ENCODE data around the gene BAX.
"Not testable (repeated sequence)": the region's sequence is repeated elsewhere in the genome, so short reads cannot be mapped to it uniquely, and the experiment has no call there.

BAX gene

DNA sequence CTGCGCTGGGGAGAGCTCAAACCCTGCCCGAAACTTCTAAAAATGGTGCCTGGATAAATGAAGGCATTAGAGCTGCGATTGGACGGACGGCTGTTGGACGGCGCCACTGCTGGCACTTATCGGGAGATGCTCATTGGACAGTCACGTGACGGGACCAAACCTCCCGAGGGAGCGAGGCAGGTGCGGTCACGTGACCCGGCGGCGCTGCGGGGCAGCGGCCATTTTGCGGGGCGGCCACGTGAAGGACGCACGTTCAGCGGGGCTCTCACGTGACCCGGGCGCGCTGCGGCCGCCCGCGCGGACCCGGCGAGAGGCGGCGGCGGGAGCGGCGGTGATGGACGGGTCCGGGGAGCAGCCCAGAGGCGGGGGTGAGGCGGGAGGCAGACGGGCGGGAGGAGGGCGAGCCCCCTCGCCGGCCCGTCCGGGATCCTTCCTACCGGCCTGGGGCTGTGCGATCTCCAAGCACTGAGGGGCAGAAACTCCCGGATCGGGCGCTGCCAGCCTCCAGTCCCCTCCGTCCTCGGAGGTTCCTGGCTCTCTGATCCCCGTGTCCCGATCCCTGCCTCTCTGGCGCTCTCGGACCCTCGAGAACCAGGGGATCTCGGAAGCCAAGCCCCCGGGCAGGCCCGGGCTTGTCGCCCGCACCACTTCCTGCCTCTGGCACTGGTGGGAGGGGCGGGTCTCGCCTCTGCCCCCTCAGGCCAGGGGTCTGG lies at the start of gene BAX:
TSS of gene BAX (plus strand) at position 281 of the 713 bp plus-strand sequence. CDS start at position 335, 54 bp downstream.
- Histone ChIP-seq H3K36me3 (peaks cover 26 to 41% (median 33%) of the 10 kb centered on the region in 11 experiments; a peak in 21 of 22 replicates), H3K9me3 (replicated peaks in 1 of 11) (peaks cover 0 to 1% (median 0%) of the 10 kb centered on the region in 11 experiments; a peak in 8 of 22 replicates), H3K9ac (peak within 1 kb of the TSS; percentile 94 to 100 (median 98)), H4K20me1 (peaks cover 0 to 10% (median 0%) of the 10 kb centered on the region in 11 experiments; a peak in 6 of 22 replicates), H3K4me2 (peak within 1 kb of the TSS; percentile 85 to 100 (median 98)), H3K27me3 (no peaks in the 10 kb centered on the region), H3K4me3 (peak within 1 kb of the TSS; percentile 80 to 99 (median 92)), H3K4me1 (peaks cover 52 to 90% (median 73%) of the 10 kb centered on the region in 10 experiments), H3K27ac (peak within 1 kb of the TSS; percentile 96 to 100 (median 98))
- TF ChIP-seq Cebpa-rat (IDR thresholded peaks at IDR 0.05): no peak

DNA sequence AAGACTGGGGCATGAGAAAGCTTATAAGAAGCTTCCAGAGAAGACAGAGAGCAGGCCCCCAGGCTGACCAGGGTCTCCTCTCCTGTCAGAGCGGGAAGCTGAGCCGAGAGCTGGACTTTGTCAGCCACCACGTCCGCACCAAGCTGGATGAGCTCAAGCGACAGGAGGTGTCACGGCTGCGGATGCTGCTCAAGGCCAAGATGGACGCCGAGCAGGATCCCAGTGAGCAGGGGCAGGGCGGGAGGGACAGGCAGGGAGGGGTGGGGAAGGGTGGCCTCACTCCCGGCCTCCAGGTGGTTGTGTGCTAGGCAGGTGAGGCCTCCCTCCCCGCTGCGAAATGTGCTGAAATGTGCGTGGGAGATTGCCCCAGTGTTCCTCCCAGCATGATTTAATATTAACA lies 49.0 kb upstream of the BAX start:
- peaks cover 58 to 88% (median 76%) of the 10 kb centered on the region in 11 experiments for H3K36me3 ChIP-seq
- no peak overlapping the region for H3K9ac ChIP-seq
- peaks cover 25 to 37% (median 29%) of the 10 kb centered on the region in 10 experiments for H3K4me1 ChIP-seq
- H3K27ac ChIP-seq: no peak overlapping the region
- TF ChIP-seq Cebpa-rat (IDR thresholded peaks at IDR 0.05): no peak
- H3K4me3 ChIP-seq: no peak overlapping the region
- H3K4me2 ChIP-seq: no peak overlapping the region
- H4K20me1 ChIP-seq: peaks cover 0 to 17% (median 0%) of the 10 kb centered on the region in 11 experiments; a peak in 4 of 22 replicates
- H3K9me3 ChIP-seq (replicated peaks in 1 of 11): no peaks in the 10 kb centered on the region
- no peaks in the 10 kb centered on the region for H3K27me3 ChIP-seq

DNA sequence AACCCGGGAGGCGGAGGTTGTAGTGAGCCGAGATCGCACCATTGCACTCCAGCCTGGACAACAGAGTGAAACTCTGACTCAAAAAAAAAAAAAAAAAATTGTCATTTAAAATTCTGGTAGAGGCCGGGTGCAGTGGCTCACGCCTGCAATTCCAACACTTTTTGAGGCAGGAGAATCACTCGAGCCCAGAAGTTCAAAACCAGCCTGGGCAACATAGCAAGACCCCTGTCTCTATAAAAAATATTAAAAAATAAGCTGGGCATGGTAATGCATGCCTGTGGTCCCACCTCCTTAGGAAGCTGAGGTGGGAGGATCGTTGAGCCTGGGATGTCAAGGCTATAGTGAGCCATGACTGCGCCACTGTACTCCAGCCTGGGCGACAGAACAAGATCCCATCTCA lies 48.4 kb upstream of the BAX start:
- TF ChIP-seq Cebpa-rat (IDR thresholded peaks at IDR 0.05): no peak
- Histone ChIP-seq H3K4me2 (no peak overlapping the region), H3K27ac (no peak overlapping the region), H3K36me3 (peaks cover 64 to 94% (median 83%) of the 10 kb centered on the region in 11 experiments), H3K4me1 (peaks cover 18 to 30% (median 24%) of the 10 kb centered on the region in 10 experiments), H3K27me3 (no peaks in the 10 kb centered on the region), H3K9me3 (replicated peaks in 1 of 11) (no peaks in the 10 kb centered on the region), H3K9ac (0 out of 22 replicates have a peak overlapping the region, but pooled peaks of 1 of the 11 experiments have one; percentile 18), H3K4me3 (no peak overlapping the region), H4K20me1 (peaks cover 0 to 17% (median 0%) of the 10 kb centered on the region in 11 experiments; a peak in 4 of 22 replicates)

DNA sequence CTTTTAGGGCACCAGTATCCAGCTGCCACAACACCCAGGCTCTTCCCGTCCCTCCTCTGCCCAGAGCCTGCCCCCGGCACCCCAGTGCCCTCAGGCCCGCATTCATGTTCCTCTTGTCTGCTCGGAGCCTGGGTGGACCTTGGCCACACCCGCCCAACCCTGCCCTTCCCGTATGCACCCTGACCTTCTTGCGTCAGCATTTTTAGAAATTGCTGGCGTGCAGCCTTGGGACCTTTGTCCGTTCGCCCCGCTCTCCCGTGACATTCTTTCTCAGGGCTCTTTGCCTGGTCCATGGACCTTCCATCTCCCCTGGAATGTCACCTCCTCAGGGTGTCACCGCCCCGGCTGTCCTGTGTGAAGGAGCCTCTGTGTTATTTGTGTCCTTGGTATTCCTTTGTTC lies 47.0 kb upstream of the BAX start:
- peaks cover 77 to 94% (median 85%) of the 10 kb centered on the region in 11 experiments for H3K36me3 ChIP-seq
- H3K4me3 ChIP-seq: no peak overlapping the region
- no peaks in the 10 kb centered on the region for H3K27me3 ChIP-seq
- no peak overlapping the region for H3K9ac ChIP-seq
- no peak overlapping the region for H3K27ac ChIP-seq
- no peaks in the 10 kb centered on the region for H3K9me3 ChIP-seq (replicated peaks in 1 of 11)
- H4K20me1 ChIP-seq: peaks cover 0 to 12% (median 0%) of the 10 kb centered on the region in 11 experiments; a peak in 3 of 22 replicates
- no peak for TF ChIP-seq Cebpa-rat (IDR thresholded peaks at IDR 0.05)
- peaks cover 5 to 18% (median 14%) of the 10 kb centered on the region in 10 experiments for H3K4me1 ChIP-seq
- 0 out of 22 replicates have a peak overlapping the region, but pooled peaks of 1 of the 11 experiments have one; percentile 24 for H3K4me2 ChIP-seq

DNA sequence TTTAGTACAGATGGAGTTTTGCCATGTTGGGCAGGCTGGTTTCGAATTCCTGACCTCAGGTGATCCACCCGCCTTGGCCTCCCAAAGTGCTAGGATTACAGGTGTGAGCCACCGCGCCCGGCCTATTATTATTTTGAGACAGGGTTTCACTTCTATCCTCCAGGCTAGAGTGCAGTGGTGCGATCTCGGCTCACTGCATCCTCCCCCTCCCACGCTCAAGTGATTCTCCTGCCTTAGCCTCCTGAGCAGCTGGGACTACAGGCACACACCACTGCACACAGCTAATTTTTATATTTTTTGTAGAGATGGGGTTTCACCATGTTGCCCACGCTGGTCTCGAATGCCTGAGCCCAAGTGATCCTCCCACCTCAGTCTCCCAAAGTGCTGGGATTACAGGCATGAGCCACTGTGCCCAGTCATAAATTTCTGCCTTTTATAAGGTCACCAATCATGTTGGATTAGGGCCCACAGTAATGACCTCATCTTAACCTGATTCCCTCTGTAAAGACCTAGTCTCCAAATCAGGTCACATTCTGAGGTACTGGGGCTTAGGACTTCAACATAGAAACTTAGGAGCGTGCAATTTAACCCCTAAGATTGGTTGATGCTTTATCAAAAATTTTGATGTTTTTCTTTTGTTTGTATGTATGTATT lies 45.1 kb upstream of the BAX start:
- Histone ChIP-seq H4K20me1 (peaks cover 0 to 12% (median 0%) of the 10 kb centered on the region in 11 experiments; a peak in 3 of 22 replicates), H3K4me2 (peak overlapping the region in 7 of 11 experiments; percentile 9 to 47 (median 31); a peak in 9 of 22 replicates), H3K27ac (peak overlapping the region in 3 of 11 experiments; percentile 5 to 38 (median 5); a peak in 4 of 22 replicates), H3K36me3 (peaks cover 89 to 100% (median 96%) of the 10 kb centered on the region in 11 experiments), H3K4me1 (peaks cover 5 to 18% (median 11%) of the 10 kb centered on the region in 10 experiments; a peak in 17 of 20 replicates), H3K9ac (peak overlapping the region in 1 of 11 experiments; percentile 32; a peak in 2 of 22 replicates)
- not testable (repeated sequence) for H3K27me3 ChIP-seq; H3K9me3 ChIP-seq (replicated peaks in 1 of 11); H3K4me3 ChIP-seq

DNA sequence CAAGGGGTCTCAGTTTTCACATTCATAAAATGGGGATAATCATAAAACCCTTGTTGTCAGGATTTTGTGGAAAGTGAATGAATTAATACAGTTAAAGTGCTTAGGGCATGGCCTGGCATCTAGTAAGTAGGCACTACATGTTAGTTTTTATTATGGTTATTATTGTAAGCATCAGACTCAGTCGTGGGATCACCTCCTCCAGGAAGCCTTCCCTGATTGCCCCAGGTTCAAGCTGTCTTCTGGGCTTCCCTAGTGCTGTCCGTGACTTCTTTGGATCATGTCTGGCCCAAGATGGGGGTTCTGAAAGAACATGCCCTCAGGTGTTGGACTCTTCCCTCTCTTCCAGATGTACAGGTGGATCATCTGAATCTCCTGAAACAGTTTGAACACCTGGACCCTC lies 43.9 kb upstream of the BAX start:
- Histone ChIP-seq H3K36me3 (peaks cover 90 to 100% (median 96%) of the 10 kb centered on the region in 11 experiments), H4K20me1 (peaks cover 0 to 4% (median 0%) of the 10 kb centered on the region in 11 experiments; a peak in 3 of 22 replicates), H3K9ac (no peak overlapping the region), H3K4me3 (no peak overlapping the region), H3K4me2 (no peak overlapping the region), H3K27me3 (no peaks in the 10 kb centered on the region), H3K27ac (no peak overlapping the region), H3K4me1 (peaks cover 5 to 18% (median 11%) of the 10 kb centered on the region in 10 experiments; a peak in 17 of 20 replicates), H3K9me3 (replicated peaks in 1 of 11) (no peaks in the 10 kb centered on the region)
- TF ChIP-seq Cebpa-rat (IDR thresholded peaks at IDR 0.05): no peak

DNA sequence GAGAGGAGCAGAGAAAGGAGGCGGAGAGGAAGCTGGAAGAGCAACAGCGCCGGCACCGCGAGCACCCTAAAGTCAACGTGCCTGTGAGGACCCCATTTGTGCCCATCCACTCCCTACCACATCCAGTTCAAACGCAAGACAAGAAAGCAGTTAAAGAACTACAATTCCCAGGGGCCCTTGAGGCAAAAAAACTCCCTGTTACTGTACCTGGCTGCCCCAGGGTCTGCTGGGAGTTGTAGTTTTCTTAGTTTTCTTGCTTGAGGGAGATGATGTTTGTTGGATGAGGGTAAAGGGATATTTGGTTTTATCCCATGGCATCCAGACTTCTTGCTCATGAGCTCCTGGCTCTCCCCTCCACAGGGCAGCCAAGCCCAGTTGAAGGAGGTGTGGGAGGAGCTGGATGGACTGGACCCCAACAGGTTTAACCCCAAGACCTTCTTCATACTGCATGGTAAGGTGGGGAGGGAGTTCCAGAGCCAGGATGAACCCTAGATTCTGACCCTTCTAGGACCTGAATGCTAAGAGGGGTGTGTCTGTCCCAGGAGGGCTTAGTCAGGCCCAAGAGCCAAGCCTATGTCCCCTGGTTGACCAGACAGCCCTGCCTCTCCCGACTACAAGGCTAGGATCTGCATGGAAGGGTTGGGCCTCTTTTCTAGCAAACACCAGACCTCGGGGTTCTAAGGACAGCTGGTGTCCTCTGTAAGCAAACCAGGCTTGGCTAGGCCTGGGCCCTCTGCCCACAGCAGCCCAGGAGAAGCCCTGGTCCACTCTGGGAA lies 41.4 kb upstream of the BAX start:
- H3K36me3 ChIP-seq: peaks cover 82 to 100% (median 96%) of the 10 kb centered on the region in 11 experiments
- TF ChIP-seq Cebpa-rat (IDR thresholded peaks at IDR 0.05): no peak
- H3K4me3 ChIP-seq: no peak overlapping the region
- peaks cover 0 to 5% (median 0%) of the 10 kb centered on the region in 11 experiments; a peak in 2 of 22 replicates for H4K20me1 ChIP-seq
- H3K4me1 ChIP-seq: peaks cover 0 to 29% (median 22%) of the 10 kb centered on the region in 10 experiments; a peak in 17 of 20 replicates
- H3K27ac ChIP-seq: no peak overlapping the region
- H3K4me2 ChIP-seq: no peak overlapping the region
- no peaks in the 10 kb centered on the region for H3K27me3 ChIP-seq
- H3K9me3 ChIP-seq (replicated peaks in 1 of 11): no peaks in the 10 kb centered on the region
- no peak overlapping the region for H3K9ac ChIP-seq

DNA sequence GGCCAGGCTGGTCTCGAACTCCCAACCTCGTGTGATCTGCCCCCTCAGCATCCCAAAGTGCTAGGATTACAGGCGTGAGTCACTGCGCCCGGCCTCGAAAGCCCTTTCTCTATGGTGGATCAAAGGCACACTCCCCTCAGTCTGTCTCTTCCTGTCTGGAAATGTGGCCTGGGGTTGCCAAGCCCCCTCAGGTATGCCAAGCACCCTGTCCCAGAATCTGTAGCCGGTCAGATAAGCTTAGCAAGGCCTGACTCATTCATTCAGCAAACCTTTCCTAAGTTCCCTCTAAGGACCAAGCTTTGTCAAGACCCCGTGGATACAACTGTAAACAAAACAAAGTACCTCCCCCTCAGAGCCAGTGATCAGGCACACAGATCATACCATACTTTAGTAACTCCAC lies 40.5 kb upstream of the BAX start:
- no peaks in the 10 kb centered on the region for H3K9me3 ChIP-seq (replicated peaks in 1 of 11)
- no peak overlapping the region for H3K27ac ChIP-seq
- H3K27me3 ChIP-seq: no peaks in the 10 kb centered on the region
- peaks cover 83 to 100% (median 96%) of the 10 kb centered on the region in 11 experiments for H3K36me3 ChIP-seq
- TF ChIP-seq Cebpa-rat (IDR thresholded peaks at IDR 0.05): no peak
- no peak overlapping the region for H3K9ac ChIP-seq
- H3K4me3 ChIP-seq: no peak overlapping the region
- no peak overlapping the region for H3K4me2 ChIP-seq
- peaks cover 0 to 29% (median 22%) of the 10 kb centered on the region in 10 experiments; a peak in 17 of 20 replicates for H3K4me1 ChIP-seq
- peaks cover 0 to 8% (median 0%) of the 10 kb centered on the region in 11 experiments; a peak in 1 of 22 replicates for H4K20me1 ChIP-seq

Measured in BLaER1 treated with 17β-estradiol and CSF1 and Interleukin-3, amounts not matched to agents 10 nM and 100 nM (cell line).